SU-DHL-6 (cell line): ENCODE results near the gene THOC6.

ENCODE experiments used
- CTCF ChIP-seq: fragments of 200-600 bp; sonication (generic); IDR thresholded peaks from one replicate; pipeline ENCODE4 v1.5.1; 2017; ENCODE audit warnings: antibody characterized with exemption, mild to moderate bottlenecking, low read length, moderate library complexity; ENCODE audit not compliant: insufficient read depth, poor library complexity, severe bottlenecking
- EZH2phosphoT487 ChIP-seq: fragments of 200-600 bp; sonication (generic), shearing (Covaris generic); conservative IDR thresholded peaks from 2 replicates; pipeline ENCODE4 v1.6.1; 2018; ENCODE audit warnings: mild to moderate bottlenecking, antibody characterized with exemption, low read length, moderate library complexity, mixed read lengths

GRCh38 chr16:3027983-3028715 lies 4.3 kb downstream of the THOC6 start:
- TF ChIP-seq CTCF = peak; percentile 72
- TF ChIP-seq EZH2phosphoT487 = no peak
